HG03571 (cell line): ENCODE measurements around the gene UBAP2L.
A peak's percentile ranks its signal among the peaks of the same experiment; 100 is the strongest.
"Not testable (repeated sequence)": the region's sequence is repeated elsewhere in the genome, so short reads cannot be mapped to it uniquely, and the experiment has no call there.

Experiments
- ATAC-seq: cut with Tn5 transposase; IDR thresholded peaks from one replicate; pipeline ENCODE4 v1.9.1; 2021; ENCODE audit not compliant: unreplicated experiment

Gene UBAP2L

DNA sequence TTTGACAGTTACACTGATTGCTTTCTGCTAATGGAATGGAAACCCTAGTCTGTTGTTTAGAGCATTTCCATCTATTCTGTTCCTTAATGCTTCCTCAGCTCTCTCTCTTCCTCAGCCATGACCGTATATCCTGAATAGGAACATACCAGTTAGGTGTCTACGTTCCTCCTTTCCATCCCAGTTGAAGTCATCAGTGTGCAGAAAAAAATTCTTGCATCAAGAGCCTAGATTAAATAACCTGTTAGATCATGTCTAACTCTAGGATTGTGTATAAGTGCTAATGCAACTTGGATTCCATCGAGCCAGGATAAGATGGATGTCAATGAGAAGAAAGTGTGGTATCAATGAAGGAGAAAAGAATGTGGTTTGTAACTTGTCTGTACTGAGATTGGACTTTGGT lies 18.7 kb downstream of the UBAP2L start:
- ATAC-seq: no peak

- ATAC-seq: no peak
Measured at GRCh38 chr1:154240294-154240833, 19.6 kb downstream of the UBAP2L start.

DNA sequence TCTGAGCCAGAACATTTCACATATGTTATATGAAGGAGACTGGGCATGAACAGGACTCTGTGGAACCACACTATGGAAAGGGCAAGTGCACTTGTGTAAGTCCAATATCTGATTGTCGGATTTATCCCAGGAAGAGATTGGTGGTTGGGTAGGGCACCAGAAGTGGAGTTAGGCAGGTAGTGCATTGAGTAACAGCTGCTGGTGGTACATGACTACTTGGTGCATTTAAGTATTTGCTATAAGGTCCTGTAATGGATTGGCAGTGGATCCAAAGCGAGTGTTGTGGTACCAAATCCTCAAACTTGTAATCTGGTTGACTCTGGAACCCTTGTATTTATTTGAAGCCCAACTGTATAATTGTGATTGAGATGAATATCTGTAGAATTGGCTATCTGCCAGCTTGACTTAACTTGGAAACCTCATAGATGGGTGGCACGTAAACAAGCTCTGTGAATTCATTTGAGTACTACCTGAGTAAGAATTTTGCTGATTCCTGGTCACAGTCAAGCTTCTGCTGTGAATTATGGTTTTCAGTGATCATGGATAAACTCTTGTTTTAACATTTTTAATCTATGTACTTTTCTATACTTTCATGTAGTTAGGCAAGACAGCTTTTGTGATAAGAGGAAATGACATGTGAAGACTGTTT lies 21.1 kb downstream of the UBAP2L start:
- no peak for ATAC-seq

DNA sequence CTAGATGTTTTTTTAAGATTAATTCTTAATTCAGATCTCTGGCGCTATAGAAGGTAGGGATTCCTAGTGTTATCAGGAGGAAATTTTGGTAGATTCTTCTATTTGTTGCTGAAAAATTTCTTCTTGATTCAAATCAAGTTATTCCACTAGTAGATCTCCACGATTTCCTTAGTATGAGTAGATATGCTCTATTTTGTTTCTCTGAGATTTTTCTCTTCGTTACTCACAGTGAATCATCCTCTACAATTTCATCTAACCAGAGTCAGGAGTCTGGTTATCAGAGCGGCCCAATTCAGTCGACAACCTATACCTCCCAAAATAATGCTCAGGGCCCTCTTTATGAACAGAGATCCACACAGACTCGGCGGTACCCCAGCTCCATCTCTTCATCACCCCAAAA lies 32.9 kb downstream of the UBAP2L start:
- ATAC-seq: no peak

DNA sequence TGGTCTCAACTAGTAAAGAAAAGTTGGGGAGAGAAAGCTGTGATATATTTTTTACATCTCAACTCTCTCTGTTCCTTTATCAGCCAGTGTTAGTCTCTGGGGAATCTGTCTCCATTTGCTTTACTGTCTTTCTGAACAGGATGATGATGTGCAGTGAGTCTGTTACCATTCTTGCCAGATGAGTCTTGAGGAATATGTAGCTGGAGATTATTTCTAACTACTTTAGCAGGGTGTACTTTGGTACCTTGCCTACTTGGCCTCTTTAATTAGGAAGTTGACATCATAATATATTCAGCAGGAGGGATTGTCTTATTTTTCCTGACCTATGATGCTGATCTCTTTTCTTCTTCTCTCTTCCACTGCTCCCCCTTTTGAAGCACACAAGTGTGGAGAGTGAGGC lies 35.9 kb downstream of the UBAP2L start:
- no peak for ATAC-seq

- no peak for ATAC-seq
Measured at GRCh38 chr1:154258784-154259183, 38.0 kb downstream of the UBAP2L start.

DNA sequence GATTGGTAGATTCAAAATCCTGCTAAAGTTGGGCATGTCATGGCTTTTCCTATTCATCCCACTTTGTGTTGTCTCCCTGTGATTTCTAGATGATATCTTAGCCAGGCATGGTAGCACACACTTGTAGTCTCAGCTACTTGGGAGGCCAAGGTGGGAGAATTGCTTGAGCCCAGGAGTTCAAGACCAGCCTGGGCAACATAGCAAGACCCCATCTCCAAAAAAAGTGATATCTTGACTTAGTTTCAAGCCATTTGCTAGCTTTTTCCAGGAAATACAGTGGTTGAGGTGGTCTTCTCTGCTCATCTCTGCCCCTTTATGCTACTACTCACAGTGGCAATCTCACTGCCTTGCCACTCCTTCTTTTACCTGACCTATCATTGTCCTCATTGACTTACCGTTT lies 39.4 kb downstream of the UBAP2L start:
- ATAC-seq: no peak

GRCh38 chr1:154263465-154264332 lies 42.9 kb downstream of the UBAP2L start:
- no peak for ATAC-seq

DNA sequence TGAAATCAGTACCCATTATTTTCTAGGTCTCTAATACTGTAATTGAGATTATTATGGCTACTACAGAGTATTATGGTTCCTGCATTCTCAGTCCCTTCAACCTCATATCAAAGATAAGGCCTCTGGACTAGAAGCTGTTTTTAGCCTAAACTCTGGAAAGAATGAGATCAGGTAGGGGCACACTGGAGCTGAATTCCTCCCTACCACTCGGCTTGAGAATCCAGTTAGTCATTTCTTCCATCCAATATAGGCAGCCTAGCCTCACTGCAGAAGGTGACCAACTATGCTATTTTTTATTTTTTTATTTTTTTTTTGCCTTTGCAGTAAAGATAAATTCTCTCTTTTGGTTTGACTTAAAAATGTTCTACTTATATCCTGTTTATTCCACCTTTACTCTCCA lies 43.7 kb downstream of the UBAP2L start:
- no peak for ATAC-seq

- ATAC-seq: no peak
Measured at GRCh38 chr1:154265586-154265985, 44.8 kb downstream of the UBAP2L start.

- ATAC-seq: no peak
Measured at GRCh38 chr1:154270833-154271232, 50.1 kb downstream of the UBAP2L start.

DNA sequence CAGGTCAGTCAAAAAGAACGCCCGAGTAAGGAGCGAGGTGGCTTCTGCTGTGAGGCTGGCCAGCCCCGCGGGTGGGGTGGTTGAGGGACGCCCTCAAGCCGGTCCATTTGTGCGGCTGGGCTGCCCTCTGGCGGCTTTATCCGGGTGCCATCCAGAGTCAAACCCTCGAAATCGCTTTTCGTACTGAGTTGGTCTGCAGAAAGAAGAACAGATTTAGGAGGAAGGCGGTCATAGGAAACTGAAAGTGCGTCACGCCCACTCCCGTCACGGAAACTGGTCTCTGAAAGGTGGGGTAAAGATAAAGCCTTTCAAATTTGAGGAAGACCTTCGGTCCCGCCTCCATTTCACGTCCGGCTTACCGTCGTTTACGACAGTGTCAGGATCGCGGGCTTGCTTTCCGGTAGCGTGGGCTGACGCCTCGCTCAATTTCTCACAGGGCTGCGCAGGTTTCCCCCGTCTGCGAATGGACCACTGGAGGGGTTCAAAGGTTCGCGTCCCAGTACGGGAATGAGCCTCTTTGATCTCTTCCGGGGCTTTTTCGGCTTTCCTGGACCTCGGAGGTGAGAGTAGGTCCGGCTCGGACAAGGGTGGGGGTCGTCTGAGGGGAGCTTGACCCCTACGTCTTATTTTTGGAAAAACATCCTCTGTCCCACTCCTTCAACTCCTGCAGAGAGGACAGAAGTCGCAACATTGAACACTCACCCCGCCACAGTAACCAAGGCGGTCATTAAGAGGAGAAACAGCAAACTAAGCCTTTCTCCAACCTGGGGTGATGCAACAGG lies 51.7 kb downstream of the UBAP2L start, which contains the start of gene HAX1:
Gene HAX1, plus strand, starts transcription at position 413 of the 782 bp plus-strand sequence. Its CDS starts 95 bp downstream, at position 508.
- peak; percentile 88 for ATAC-seq

- ATAC-seq: no peak
Measured at GRCh38 chr1:154272999-154273563, 52.3 kb downstream of the UBAP2L start.

GRCh38 chr1:154276797-154277196 lies 56.0 kb downstream of the UBAP2L start:
- ATAC-seq: no peak

GRCh38 chr1:154287591-154287990 lies 66.8 kb downstream of the UBAP2L start:
- not testable (repeated sequence) for ATAC-seq

DNA sequence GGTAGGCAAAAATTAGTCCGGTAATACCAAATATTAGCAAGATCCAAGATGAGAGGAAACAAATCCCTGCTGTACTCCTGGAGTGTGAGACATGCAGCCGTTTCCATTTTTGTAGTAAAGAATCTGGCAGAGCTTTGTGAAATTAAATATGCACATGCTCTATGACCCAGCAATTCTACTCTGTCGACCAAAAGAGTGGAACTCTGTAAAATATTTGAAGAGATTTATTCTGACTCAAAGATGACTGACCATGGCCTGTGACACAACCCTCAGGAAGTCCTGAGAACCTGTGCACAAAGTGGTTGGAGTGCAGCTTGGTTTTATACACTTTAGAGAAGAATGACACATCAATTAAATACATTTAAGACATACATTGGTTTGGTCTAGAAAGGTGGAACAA lies 67.9 kb downstream of the UBAP2L start:
- ATAC-seq: no peak

DNA sequence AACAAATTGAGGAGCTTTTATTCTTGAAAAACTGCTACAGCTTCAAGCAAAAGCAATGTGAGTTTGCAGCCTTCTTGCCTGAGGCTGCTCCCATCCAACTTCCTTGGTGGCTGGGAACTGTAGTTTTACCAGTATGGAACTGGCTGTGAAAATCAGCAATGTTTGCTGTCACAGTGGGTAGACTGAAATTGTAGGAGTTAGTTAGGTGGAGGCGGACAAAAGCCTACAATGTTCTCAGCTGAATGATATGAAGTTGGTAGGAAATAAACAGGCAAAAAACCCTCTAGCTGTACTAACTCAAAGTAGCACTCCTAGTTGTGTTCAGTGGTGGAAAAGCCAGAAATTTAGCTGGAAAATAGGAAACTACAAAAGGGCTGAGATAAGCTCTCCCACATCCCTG lies 70.2 kb downstream of the UBAP2L start:
- ATAC-seq: no peak

GRCh38 chr1:154295408-154296235 lies 74.9 kb downstream of the UBAP2L start:
- ATAC-seq: no peak

DNA sequence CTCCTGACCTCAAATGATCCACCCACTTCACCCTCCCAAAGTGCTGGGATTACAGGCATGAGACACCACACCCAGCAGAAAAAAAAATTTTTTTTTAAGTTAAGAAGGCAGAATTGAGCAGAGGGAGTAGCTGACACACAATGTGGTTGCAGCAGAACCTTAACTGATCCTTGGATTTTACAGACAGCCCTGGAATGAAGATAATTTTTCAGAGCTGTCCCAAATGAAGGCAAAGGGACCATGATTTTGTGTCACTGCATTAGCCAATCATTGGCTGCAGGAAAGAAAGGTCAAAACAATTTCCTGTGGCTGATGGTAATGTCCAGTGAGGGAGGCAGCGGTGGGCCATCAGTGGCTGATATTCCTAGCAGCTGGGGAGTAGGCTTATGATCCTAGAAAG lies 80.8 kb downstream of the UBAP2L start:
- no peak for ATAC-seq
